Renal pelvis (tissue), 12 donors: ENCODE measurements around the gene CPNE1. TPM values are rescaled to one million over a fixed set of nuclear protein-coding genes. Genes with fewer than 3 reads are reported as not detected.
"Not testable (repeated sequence)": the region's sequence is repeated elsewhere in the genome, so short reads cannot be mapped to it uniquely, and the experiment has no call there.

Source experiments
- DNase-seq: peaks from one replicate; pipeline ENCODE4 v3.0.0-alpha.2; 2013
- long read RNA-seq, 16 experiments: transcript quantifications; one replicate each; lab custom pipeline, GENCODE V29; 2026
- polyA plus RNA-seq, 3 donors: library from polyadenylated mRNA; unstranded; fragments of 120-200 nt; gene quantifications; one replicate each; pipeline ENCODE4 v1.2.1, GENCODE V29; 2013; ENCODE audit not compliant: insufficient read length in 3 of 3

CPNE1 gene
- polyA plus RNA-seq = 100 to 1,000 TPM; 166 to 209 (median 203) TPM
- long read RNA-seq, donor 1, transcript CPNE1-221 (2 exons, 625 nt) = major isoform, 47 of 72 reads
- long read RNA-seq, donor 1, transcript CPNE1-204 (16 exons, 1,928 nt) = minor isoform, 6 of 72 reads
- long read RNA-seq, donor 1, partial matches to known transcripts = 18 of 72 reads
- long read RNA-seq, donor 1, other reads (novel, unspliced or antisense) = 0 of 72 reads
- long read RNA-seq, donor 2, transcript CPNE1-221 (2 exons, 625 nt) = major isoform, 56 of 84 reads
- long read RNA-seq, donor 2, partial matches to known transcripts = 15 of 84 reads
- long read RNA-seq, donor 2, other reads (novel, unspliced or antisense) = 7 of 84 reads
- long read RNA-seq, donor 3, transcript CPNE1-221 (2 exons, 625 nt) = major isoform, 49 of 68 reads
- long read RNA-seq, donor 3, transcript CPNE1-204 (16 exons, 1,928 nt) = minor isoform, 6 of 68 reads
- long read RNA-seq, donor 3, partial matches to known transcripts = 5 of 68 reads
- long read RNA-seq, donor 3, other reads (novel, unspliced or antisense) = 5 of 68 reads
- long read RNA-seq, donor 4, transcript CPNE1-204 (16 exons, 1,928 nt) = minor isoform, 9 of 112 reads
- long read RNA-seq, donor 4, transcript CPNE1-221 (2 exons, 625 nt) = major isoform, 81 of 112 reads
- long read RNA-seq, donor 4, partial matches to known transcripts = 10 of 112 reads
- long read RNA-seq, donor 4, other reads (novel, unspliced or antisense) = 10 of 112 reads
- long read RNA-seq, donor 5, transcript CPNE1-221 (2 exons, 625 nt) = major isoform, 16 of 20 reads
- long read RNA-seq, donor 5, partial matches to known transcripts = 0 of 20 reads
- long read RNA-seq, donor 5, other reads (novel, unspliced or antisense) = 0 of 20 reads
- long read RNA-seq, donor 6, transcript CPNE1-204 (16 exons, 1,928 nt) = minor isoform, 6 of 92 reads
- long read RNA-seq, donor 6, transcript CPNE1-221 (2 exons, 625 nt) = major isoform, 67 of 92 reads
- long read RNA-seq, donor 6, partial matches to known transcripts = 5 of 92 reads
- long read RNA-seq, donor 6, other reads (novel, unspliced or antisense) = 10 of 92 reads
- long read RNA-seq, donor 7, transcript CPNE1-204 (16 exons, 1,928 nt) = minor isoform, 9 of 83 reads
- long read RNA-seq, donor 7, transcript CPNE1-221 (2 exons, 625 nt) = major isoform, 54 of 83 reads
- long read RNA-seq, donor 7, partial matches to known transcripts = 12 of 83 reads
- long read RNA-seq, donor 7, other reads (novel, unspliced or antisense) = 5 of 83 reads
- long read RNA-seq, donor 8, transcript CPNE1-204 (16 exons, 1,928 nt) = minor isoform, 6 of 49 reads
- long read RNA-seq, donor 8, transcript CPNE1-221 (2 exons, 625 nt) = major isoform, 36 of 49 reads
- long read RNA-seq, donor 8, partial matches to known transcripts = 0 of 49 reads
- long read RNA-seq, donor 8, other reads (novel, unspliced or antisense) = 6 of 49 reads
- long read RNA-seq, donor 9, transcript CPNE1-204 (16 exons, 1,928 nt) = minor isoform, 5 of 109 reads
- long read RNA-seq, donor 9, transcript CPNE1-221 (2 exons, 625 nt) = major isoform, 76 of 109 reads
- long read RNA-seq, donor 9, partial matches to known transcripts = 16 of 109 reads
- long read RNA-seq, donor 9, other reads (novel, unspliced or antisense) = 8 of 109 reads
- long read RNA-seq, donor 10, transcript CPNE1-204 (16 exons, 1,928 nt) = minor isoform, 5 of 103 reads
- long read RNA-seq, donor 10, transcript CPNE1-221 (2 exons, 625 nt) = major isoform, 70 of 103 reads
- long read RNA-seq, donor 10, partial matches to known transcripts = 23 of 103 reads
- long read RNA-seq, donor 10, other reads (novel, unspliced or antisense) = 0 of 103 reads
- long read RNA-seq, donor 11, transcript CPNE1-221 (2 exons, 625 nt) = major isoform, 27 of 33 reads
- long read RNA-seq, donor 11, partial matches to known transcripts = 0 of 33 reads
- long read RNA-seq, donor 11, other reads (novel, unspliced or antisense) = 0 of 33 reads
- long read RNA-seq, donor 12, transcript CPNE1-204 (16 exons, 1,928 nt) = minor isoform, 7 of 128 reads
- long read RNA-seq, donor 12, transcript CPNE1-221 (2 exons, 625 nt) = major isoform, 99 of 128 reads
- long read RNA-seq, donor 12, partial matches to known transcripts = 7 of 128 reads
- long read RNA-seq, donor 12, other reads (novel, unspliced or antisense) = 9 of 128 reads
- long read RNA-seq, donor 13, transcript CPNE1-204 (16 exons, 1,928 nt) = minor isoform, 5 of 67 reads
- long read RNA-seq, donor 13, transcript CPNE1-221 (2 exons, 625 nt) = major isoform, 47 of 67 reads
- long read RNA-seq, donor 13, partial matches to known transcripts = 5 of 67 reads
- long read RNA-seq, donor 13, other reads (novel, unspliced or antisense) = 5 of 67 reads
- long read RNA-seq, donor 14, transcript CPNE1-221 (2 exons, 625 nt) = major isoform, 47 of 57 reads
- long read RNA-seq, donor 14, partial matches to known transcripts = 0 of 57 reads
- long read RNA-seq, donor 14, other reads (novel, unspliced or antisense) = 5 of 57 reads
- long read RNA-seq, donor 15, transcript CPNE1-221 (2 exons, 625 nt) = major isoform, 108 of 146 reads
- long read RNA-seq, donor 15, transcript CPNE1-204 (16 exons, 1,928 nt) = minor isoform, 12 of 146 reads
- long read RNA-seq, donor 15, partial matches to known transcripts = 13 of 146 reads
- long read RNA-seq, donor 15, other reads (novel, unspliced or antisense) = 7 of 146 reads
- long read RNA-seq, donor 16, transcript CPNE1-221 (2 exons, 625 nt) = major isoform, 80 of 125 reads
- long read RNA-seq, donor 16, partial matches to known transcripts = 29 of 125 reads
- long read RNA-seq, donor 16, other reads (novel, unspliced or antisense) = 9 of 125 reads

- peak; percentile 93 for DNase-seq
Observed at GRCh38 chr20:35664466-35665206, at the start of gene CPNE1, which contains the start of gene RBM12. Gene CPNE1 (minus strand): TSS chr20:35664900. CDS start chr20:35632923, 31,977 bp downstream. Gene RBM12 (minus strand): TSS chr20:35664900. CDS start chr20:35655322, 9,578 bp downstream.

GRCh38 chr20:35714127-35714526 is 49.4 kb upstream of the CPNE1 start:
- DNase-seq = no peak

- DNase-seq = not testable (repeated sequence)
Observed at GRCh38 chr20:35713120-35713519, 48.4 kb upstream of the CPNE1 start.

GRCh38 chr20:35711588-35712209 is 47.0 kb upstream of the CPNE1 start:
- DNase-seq = no peak

- no peak for DNase-seq
Observed at GRCh38 chr20:35710884-35711587, 46.3 kb upstream of the CPNE1 start.

- DNase-seq = no peak
Observed at GRCh38 chr20:35710039-35710438, 45.3 kb upstream of the CPNE1 start.

GRCh38 chr20:35709259-35709658 is 44.6 kb upstream of the CPNE1 start:
- no peak for DNase-seq

GRCh38 chr20:35708502-35708901 is 43.8 kb upstream of the CPNE1 start:
- no peak for DNase-seq

- DNase-seq = not testable (repeated sequence)
Observed at GRCh38 chr20:35706591-35707529, 42.2 kb upstream of the CPNE1 start.

- not testable (repeated sequence) for DNase-seq
Observed at GRCh38 chr20:35705894-35706293, 41.2 kb upstream of the CPNE1 start.

GRCh38 chr20:35704514-35705261 is 40.0 kb upstream of the CPNE1 start:
- no peak for DNase-seq

GRCh38 chr20:35702824-35703695 is 38.4 kb upstream of the CPNE1 start:
- no peak for DNase-seq
